NCI-H128 (cell line): ENCODE data around the gene FAM186B.
A peak's percentile ranks its signal among the peaks of the same experiment; 100 is the strongest.
"Not testable (repeated sequence)": the region's sequence is repeated elsewhere in the genome, so short reads cannot be mapped to it uniquely, and the experiment has no call there.

ENCODE experiments used
- DNase-seq: peaks from one replicate; lab custom pipeline; 2025; ENCODE audit not compliant: unreplicated experiment; lab: John Stamatoyannopoulos, UW

FAM186B gene

DNA sequence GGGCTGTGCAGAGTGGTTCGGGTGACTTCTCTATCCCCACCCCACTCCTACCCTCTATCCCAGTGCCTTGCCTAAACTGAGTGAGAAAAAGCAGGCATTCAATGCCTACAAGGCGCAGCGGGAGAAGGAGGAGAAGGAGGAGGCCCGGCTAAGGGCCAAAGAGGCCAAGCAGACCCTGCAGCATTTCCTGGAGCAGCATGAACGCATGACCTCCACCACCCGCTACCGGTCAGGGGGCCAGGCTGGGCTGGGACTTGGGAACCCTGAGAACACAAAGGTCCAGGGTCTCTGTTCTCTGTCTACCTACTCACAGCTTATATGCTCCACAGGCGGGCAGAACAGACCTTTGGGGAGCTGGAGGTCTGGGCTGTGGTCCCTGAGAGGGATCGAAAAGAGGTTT lies 29.6 kb upstream of the FAM186B start:
- DNase-seq: no peak

DNA sequence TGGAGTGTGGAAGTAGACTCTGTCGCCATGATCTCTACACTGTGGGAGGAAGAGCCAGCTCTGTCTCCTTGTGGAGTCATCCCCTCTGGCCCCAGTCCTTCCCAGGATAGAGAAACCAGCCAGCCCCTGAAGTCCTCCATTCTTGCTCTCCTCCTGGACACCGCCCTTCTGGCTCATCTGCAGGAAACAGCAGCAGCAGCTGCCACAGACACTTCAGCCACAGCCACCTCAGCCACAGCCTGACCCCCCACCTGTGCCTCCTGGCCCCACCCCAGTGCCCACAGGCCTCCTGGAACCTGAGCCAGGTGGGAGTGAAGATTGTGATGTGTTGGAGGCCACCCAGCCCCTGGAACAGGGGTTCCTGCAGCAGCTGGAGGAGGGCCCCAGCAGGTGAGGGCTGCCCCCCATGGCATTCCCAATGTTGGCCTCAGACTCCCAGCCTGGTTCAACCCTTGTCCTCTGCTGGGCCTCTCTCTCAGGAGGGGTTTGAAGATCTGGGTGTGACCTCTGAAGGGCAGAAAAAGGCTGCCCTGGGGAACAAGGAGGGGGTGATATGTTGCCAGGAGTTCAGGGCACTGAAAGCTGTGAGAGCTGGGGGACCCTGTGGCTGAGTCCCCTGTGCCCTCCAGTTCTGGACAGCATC lies 28.4 kb upstream of the FAM186B start:
- DNase-seq: no peak

DNA sequence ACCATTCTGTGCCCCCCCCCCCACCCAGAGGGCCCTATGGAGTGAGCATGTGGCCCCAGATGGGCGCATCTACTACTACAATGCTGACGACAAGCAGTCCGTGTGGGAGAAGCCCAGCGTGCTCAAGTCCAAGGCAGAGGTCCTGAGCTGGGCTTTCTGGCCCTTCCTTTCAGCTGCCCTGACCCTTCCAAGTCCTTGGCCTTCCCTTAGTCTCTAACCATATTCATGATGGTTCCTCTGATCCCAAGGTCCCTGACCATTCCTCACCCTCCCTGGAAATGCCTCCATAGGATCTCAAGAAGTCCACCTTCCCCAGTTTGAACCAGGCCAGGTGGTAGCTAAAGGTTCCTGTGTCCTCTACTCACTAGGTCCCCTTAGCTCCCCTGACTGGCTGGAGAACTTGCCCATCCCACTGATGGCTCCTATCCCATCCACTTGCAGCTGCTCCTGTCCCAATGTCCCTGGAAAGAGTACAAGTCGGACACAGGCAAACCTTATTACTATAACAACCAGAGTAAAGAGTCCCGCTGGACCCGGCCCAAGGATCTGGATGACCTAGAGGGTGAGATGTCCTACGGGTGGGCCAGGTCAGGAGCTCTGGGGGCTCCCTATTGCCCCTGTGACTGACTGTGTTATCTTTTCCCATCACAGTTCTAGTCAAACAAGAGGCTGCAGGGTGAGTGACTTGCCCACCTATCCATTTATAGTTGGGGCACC lies 27.7 kb upstream of the FAM186B start:
- no peak for DNase-seq

DNA sequence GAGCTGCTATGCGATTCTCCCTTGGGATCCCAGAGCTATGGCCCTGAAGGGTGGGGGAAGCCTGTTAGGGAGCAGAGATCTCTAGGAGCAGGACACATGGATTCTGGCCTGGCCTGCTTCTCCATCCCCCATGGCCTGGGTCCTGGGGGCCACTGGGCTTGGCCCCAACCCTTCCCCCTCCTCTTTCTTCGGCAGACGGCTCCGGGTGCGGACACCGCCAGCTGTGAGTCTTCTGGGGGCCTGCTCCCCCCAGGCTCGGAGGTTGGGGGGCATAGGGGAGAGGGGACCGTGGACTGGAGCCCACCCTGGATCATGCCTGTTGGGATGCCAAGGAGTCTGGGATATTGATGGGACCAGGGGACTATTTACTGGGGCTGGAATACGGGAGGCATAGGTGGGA lies 27.0 kb upstream of the FAM186B start:
- DNase-seq: no peak

DNA sequence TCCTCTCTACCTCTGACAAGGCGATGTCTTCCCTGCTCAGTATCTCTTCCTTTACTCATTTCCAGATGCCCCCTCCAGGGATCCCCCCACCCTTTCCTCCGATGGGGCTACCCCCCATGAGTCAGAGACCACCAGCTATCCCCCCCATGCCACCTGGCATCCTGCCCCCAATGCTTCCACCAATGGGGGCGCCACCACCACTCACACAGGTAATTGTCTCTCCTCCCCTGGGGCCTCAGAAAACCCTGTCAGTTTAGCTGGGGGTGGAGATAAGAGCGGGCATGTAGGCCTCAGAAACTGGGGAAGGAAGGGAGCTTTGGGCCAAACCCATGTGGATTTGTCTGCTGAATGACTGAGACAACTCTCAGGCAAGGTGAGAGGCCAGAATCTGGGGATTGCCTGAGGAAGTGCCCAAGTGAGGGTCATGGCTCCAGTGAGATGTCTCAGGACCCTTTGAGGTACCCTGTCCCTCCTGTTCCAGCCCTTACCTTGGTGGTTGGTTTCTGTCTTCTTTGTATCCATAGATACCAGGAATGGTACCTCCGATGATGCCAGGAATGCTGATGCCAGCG lies 26.0 kb upstream of the FAM186B start:
- no peak for DNase-seq

DNA sequence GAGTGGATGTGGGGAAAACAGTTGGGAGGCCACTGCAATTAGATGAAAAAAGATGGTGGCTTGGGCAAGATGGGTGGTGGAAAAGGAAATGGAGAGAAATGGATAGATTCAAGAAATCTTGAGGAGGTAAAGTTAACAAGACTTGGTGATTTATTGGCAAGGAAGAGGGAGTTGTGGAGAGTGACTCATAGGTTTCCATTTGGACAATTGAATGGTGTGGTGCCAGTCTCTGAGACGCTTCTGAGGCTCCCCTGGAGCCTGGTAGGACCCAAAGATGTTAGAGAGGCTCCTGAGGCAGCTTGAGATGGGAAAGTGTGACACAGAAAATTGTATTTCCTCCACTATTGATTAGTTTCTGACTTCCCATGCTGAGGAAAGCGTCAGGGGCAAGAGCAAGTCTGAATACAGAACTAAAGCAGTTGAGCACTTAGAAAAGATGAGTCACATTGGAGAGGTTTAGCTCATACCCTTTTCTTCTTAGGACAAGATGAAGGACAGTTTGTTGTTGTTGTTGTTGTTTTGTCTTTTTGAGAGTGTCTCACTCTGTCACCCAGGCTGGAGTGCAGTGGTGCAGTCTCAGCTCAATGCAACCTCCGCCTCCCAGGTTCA lies 22.4 kb upstream of the FAM186B start:
- no peak for DNase-seq

DNA sequence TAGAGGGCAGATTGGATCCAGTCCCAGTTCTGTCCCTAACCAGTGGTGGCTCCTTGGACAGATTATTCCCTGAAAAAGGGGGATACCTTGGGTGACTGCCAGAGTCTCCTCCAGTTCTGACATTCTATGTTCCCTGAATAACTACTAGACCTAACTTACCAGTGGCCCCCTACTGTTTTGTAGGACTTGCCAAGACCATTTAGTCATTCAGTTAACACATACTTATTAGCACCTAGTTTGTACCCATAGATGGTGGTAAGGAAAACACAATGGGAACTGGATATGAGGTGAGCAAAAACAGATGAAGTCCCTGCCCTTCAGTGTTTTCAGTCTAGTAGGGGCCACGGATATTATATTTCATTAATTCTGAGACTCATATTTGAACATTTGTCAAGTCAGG lies 21.4 kb upstream of the FAM186B start:
- DNase-seq: no peak

DNA sequence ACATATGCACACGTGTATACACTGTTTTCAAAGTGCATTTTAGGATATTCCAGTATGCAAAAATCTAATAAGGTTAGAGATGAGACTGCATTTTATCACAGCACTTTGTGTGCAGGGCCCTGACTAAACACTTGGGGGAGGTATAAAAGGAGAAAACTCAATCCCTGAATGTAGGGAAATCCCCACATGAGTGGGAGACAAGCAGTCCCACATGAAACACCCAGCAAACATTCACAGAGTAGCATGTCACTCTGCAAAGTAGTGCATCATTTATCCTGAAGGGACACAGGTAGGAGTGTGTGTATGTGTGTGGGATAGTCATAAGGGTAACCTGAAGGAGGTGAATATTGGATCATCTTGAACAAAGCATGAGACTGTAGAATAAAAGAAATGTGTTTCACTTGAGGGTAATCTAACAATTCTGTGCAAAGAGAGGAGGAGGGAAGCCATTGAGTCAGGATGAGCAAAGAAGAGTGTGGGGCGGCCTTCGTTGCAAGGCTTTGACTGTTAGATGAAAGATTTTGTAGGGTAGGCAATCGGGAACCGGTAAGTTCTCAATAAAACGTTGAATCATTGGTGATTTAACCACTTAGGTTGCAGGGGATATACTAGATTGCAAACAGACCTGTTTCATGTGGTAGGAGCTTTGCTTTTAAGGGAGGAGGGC lies 20.9 kb upstream of the FAM186B start:
- no peak for DNase-seq

DNA sequence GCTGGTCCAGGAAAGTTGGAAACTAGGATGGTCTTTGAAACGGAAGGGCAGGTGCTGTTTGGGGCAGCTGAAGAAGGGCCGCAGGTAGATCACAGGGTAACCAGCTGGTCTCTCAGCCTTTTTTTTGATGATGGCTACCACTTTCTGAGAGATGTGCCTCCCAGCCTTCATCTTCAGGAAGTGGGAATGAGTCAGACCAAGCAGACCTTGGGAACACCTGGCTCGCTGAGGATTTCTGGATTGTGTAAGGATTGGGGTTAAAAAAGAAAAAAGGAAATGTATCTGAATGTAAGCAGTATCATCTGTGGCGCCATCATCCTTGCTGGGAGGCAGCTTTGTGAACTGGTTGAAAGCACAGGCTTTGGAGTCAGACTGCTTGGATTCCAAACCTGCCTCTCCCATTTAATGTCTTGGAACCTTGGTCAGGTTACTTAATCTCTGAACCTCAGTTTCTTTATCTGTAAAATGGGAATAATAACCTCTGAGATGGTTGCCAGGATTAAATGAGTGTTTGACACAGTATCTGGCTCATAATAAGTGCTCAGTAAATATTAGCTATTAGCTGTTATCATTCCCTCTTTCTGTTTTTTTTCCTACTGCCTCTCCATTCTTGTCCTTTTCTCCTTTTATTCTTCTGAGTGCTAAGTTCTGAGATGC lies 19.6 kb upstream of the FAM186B start:
- no peak for DNase-seq

DNA sequence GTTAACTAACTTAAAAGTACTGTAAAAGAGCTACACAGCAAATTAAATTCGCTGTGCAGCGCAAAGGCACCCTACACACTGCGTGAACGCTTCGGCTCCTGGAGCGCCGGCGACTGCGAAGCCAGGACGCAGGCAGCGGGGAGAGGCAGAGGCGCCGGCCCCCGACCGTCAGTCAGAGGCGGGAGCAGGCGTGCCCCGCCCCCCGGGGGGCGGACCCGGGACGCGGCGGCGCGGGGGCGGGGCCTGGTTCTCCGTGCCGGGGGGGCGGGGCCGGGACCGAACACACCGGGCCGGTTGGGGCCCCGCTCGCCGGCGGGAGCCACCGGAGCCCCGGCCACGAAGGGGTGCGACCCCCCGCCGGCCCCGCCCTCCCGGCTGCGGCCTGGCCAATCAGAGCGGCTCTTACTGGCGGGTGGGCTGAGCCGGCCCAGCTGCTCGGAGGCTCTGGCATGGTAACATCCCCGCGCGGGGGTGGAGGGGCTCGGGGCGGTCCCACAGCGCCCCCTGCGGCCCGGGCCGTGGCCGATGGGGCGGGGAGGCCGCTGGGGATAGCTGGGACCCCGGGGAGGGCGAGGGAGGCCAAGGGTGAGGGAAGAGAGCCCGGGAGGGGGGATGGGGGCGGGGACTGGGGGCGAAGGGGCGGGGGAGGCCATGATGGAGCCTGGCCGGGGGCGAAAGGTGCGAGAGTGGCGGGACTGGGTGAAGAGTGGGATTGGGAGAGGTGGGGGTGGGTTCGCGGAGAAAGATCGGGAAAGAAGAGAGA lies 17.9 kb upstream of the FAM186B start, which contains the start of gene PRPF40B:
TSS of gene PRPF40B (plus strand) at position 420 of the 763 bp plus-strand sequence. CDS start at position 450, 30 bp downstream.
- DNase-seq: peak; percentile 69

DNA sequence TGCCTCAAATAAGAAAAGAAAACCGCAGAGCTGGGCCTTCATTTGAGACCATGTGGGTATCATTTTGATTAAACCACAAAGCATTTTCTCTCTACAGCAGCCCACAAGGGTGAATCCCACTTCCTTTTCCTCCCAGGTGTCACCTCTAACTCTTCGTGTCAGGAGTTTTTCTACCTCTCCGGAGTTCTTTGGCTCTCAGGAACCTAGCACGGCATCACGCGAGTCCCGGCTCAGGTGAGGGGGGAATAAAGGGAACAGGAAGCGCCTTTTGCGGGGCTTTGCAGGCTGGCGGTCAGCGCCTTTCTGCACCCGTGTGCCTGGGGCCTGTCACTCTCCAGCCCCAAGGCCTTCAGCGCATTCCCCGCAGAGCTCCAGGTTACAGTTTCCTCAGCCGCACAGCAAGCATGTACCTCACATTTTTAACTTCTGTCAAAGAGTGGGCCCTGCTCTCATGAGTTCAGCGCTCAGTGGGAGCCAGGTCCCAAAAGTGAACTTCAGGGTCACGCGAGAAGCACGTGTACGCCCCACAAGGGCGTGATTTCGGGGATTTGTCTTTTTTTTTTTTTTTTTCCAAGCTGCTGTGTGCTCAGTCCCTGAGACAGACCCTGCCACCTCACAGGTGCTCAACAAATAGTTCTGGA lies 17.2 kb upstream of the FAM186B start:
- peak; percentile 19 for DNase-seq

DNA sequence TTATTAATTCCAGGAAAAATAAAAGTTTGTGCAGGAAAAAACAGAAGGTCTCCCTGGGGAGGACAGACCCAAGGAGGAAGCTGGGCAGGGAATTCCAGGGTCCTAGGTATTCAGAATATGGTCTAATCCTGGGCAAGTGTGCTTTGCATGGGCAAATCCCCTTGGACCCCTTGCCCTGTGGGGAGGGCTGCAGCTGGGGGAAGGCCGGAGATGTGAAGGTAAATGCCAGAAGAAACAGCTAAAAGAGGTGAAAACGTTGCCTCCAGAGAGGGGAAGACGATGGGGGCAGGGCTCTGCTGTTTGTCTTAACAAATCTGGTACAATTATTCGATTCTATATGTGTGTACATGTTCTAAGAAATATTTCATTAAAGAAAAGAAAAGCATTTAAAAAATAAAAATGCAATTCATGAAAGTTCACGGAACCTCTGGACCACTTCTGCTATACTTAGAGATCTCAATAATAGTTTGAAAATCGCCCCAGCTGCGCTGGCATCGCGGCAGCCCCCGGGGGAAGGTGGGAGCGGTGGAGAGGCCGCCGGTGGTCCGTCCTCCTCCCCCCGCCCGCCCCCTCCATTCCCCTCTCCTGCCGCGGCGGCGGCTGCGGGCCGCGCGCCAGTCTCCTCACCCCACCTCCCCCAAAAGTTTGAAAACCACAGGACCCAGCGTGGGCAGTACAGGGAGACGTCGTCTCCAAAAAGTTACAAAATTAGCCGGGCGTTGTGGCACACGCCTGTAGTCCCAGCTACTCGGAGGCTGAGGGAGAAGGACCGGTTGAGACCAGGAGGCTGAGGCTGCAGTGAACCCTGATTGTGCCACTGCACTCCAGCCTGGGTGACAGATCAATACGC lies 16.4 kb upstream of the FAM186B start:
- no peak for DNase-seq

DNA sequence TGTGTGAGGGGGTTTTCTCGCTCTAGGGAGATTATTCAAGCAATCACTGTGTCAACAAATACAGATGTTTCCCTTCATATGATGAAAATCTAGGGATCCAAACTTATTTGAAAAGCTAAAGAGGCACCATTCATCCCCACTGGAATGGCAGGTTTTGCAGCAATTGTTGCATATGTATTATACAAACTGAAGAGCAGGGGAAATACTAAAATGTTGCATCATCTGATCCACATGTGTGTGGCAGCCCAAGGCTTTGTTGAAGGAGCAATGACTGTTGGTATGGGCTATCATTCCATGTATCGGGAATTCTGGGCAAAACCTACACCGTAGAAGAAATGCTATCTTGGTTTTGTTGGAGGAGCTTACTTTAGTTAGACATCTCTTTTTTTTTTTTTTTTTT lies 13.8 kb upstream of the FAM186B start:
- no peak for DNase-seq

DNA sequence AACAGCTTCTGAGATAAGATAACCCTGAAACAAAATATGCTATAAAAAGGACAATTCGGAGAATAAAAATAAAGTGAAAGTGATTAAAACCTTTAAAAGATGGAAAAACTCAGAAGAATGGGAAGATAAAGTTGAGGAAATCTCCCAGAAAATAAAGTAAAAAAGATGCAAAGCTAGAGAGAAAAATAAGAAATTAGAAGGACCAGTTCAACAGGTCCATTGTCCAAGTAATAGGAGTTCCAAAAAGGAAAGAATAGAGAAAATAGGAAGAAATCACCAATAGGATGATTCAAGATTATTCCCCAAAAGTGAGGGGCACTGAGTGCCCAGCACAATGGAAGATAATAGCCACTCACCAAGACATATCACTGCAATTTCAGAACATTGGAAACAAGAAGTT lies 13.1 kb upstream of the FAM186B start:
- DNase-seq: no peak

DNA sequence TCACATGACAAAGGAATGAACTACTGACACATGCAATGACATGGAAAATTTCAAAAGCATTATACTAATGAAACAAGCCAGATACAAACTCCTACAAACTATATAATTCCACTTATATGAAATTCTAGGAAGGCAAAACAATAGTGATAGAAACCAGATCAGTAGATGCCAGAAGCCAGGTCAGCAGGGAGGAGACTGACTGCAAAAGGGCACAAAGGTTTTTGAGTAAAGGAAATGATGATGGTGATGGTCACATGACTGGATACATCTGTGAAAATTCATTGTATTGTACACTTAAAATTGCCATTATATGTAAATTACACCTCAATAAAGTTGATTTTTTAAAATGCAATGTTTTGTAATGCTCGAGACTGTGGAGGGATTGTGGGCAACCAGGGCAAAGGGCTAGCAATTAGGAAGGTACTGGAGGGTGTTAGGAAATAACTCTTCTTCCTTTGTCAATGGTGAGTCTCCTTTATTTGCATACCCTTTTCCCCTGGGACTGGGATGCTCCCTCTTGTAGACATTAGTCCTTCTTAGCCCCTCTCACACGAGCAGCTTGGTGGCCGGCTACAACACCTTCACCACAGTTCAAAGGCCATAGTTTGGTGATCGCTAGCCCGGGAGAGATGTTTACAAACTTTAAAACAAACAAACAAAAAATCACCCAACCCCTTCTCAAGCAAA lies 11.2 kb upstream of the FAM186B start:
- no peak for DNase-seq

DNA sequence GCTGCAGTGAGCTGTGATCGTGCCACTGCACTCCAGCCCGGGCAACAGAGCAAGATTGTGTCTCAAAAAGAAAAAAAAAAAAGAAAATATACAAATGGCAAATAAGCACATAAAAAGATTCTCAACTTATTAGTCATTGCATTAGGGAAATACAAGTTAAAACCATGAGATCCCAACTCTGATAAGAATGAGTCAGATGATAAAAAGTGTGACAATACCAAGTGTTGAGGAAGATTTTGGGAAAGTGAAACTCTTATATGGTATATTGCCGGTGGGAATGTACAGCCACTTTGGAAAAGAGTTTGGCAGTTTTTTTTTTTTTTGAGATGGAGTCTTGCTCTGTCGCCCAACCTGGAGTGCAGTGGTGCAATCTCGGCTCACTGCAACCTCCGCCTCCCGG lies 10.3 kb upstream of the FAM186B start:
- no peak for DNase-seq

DNA sequence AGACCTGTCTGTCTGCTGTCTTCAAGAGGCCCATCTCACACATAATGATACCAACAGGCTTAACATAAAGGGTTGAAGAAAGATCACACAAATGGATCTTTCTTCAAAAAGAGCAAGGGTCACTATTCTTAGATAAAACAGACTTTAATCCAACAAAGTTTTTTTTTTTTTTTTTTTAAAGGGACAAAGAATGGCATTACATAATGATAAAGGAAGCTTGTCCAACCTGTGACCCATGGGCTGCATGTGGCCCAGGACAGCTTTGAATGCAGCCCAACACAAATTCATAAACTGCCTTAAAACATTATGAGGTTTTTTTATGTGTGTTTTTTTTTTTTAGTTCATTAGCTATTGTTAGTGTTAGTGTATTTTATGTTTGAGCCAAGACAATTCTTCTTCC lies 6.8 kb upstream of the FAM186B start:
- DNase-seq: no peak

DNA sequence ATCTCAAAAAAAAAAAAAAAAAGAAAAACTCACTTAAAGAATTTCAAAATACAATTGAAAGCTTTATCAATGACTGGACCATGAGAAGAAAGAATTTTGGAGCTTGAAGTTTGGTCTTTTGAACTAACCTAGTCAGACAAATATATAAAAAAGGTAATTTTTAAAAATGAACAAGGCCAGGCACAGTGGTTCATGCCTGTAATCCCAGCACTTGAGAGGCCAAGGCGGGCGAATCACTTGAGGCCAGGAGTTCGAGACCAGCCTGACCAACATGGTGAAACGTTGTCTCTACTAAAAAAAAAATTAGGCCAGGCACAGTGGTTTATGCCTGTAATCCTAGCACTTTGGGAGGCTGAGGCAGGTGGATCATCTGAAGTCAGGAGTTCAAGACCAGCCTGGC lies 5.3 kb upstream of the FAM186B start:
- DNase-seq: not testable (repeated sequence)

DNA sequence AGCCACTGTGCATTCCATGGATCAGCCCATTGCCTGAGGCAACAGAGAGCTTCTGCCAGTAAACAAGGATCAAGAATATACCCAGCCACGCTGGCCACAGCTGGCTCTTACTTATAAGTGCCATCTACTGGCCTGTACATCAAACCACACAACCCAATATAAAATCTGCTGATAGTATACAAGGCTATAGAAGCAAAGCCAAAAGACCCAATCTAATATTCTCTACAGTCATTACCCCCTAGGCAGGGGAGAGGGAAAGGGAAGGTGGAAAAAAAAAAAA lies 4.4 kb upstream of the FAM186B start:
- no peak for DNase-seq
